ENCODE results near the gene ALOX15B.

DNA sequence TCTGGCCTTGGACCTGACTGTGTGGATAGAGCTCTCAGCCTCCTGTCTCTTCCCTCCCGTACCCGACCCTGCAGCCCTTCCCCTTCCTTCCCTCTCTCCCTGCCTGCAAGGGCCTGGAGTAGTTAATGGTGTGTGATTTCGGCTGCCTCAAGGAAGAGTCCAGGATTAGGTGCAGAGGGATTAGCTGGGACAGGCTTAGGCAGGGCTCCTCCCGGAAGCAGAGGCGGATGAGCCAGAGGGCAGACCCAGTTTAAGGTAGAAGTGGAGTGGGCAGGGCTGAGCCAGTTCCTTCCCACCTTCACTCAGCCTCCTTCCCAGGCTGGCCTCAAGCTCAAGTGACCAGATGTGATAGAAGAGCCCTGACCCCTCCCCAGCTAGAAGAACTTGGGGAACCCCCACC, 19.7 kb upstream of the ALOX15B start:
- TF ChIP-seq POLR2A (IDR thresholded peaks at IDR 0.05; ENCODE audit: low read length), result no peak
- TF ChIP-seq GATA1 (IDR thresholded peaks at IDR 0.05; ENCODE audit: low read depth, low read length), result no peak

All from erythroblast (primary cell).